Rectal smooth muscle tissue (tissue), 1 donor: ENCODE results near the gene RFNG.
"Not testable (repeated sequence)": the region's sequence is repeated elsewhere in the genome, so short reads cannot be mapped to it uniquely, and the experiment has no call there.

Experiments
- H3K27ac ChIP-seq: one replicate; pipeline ENCODE4 v1.7.0; 2013; ENCODE audit warnings: low read depth, low read length, inconsistent platforms
- H3K27me3 ChIP-seq: one replicate; pipeline ENCODE4 v1.7.0; 2013; ENCODE audit warnings: low read length; ENCODE audit not compliant: control insufficient read depth, insufficient read depth
- H3K36me3 ChIP-seq: one replicate; pipeline ENCODE4 v1.7.0; 2013; ENCODE audit warnings: low read length; ENCODE audit not compliant: control insufficient read depth, insufficient read depth
- H3K4me1 ChIP-seq: one replicate; pipeline ENCODE4 v1.7.0; 2013; ENCODE audit warnings: low read length; ENCODE audit not compliant: control insufficient read depth, insufficient read depth
- H3K4me3 ChIP-seq: one replicate; pipeline ENCODE4 v1.7.0; 2013; ENCODE audit warnings: low read length
- H3K9ac ChIP-seq: one replicate; pipeline ENCODE4 v1.7.0; 2013; ENCODE audit warnings: low read length

RFNG gene

GRCh38 chr17:82049106-82049505 lies 2.5 kb downstream of the RFNG start:
- H3K27me3 ChIP-seq, result no peaks in the 10 kb centered on the region
- no peak overlapping the region for H3K4me3 ChIP-seq
- peaks cover 10% of the 10 kb centered on the region for H3K36me3 ChIP-seq
- H3K27ac ChIP-seq, result no peak overlapping the region
- no peak overlapping the region for H3K9ac ChIP-seq
- H3K4me1 ChIP-seq, result peaks cover 13% of the 10 kb centered on the region

- Histone ChIP-seq H3K27me3 (no peaks in the 10 kb centered on the region), H3K9ac (no peak overlapping the region), H3K4me1 (peaks cover 13% of the 10 kb centered on the region), H3K36me3 (peaks cover 5% of the 10 kb centered on the region), H3K27ac (no peak overlapping the region), H3K4me3 (no peak overlapping the region)
Observed at GRCh38 chr17:82048571-82048971, 3.0 kb downstream of the RFNG start.

- H3K27ac ChIP-seq, result no peak overlapping the region
- H3K4me1 ChIP-seq, result peaks cover 13% of the 10 kb centered on the region
- no peaks in the 10 kb centered on the region for H3K27me3 ChIP-seq
Observed at GRCh38 chr17:82047914-82048570, 3.6 kb downstream of the RFNG start.

GRCh38 chr17:82047379-82047778 lies 4.2 kb downstream of the RFNG start:
- Histone ChIP-seq H3K4me3 (no peak overlapping the region), H3K36me3 (peaks cover 5% of the 10 kb centered on the region), H3K27ac (no peak overlapping the region), H3K9ac (no peak overlapping the region), H3K27me3 (no peaks in the 10 kb centered on the region), H3K4me1 (peaks cover 8% of the 10 kb centered on the region)

More at GRCh38 chr17:82047914-82048570, 3.6 kb downstream of the RFNG start:
- Histone ChIP-seq H3K9ac (no peak overlapping the region), H3K4me3 (no peak overlapping the region), H3K36me3 (peaks cover 5% of the 10 kb centered on the region)

- H3K9ac ChIP-seq, result no peak overlapping the region
- no peak overlapping the region for H3K27ac ChIP-seq
Observed at GRCh38 chr17:82046903-82047302, 4.7 kb downstream of the RFNG start.

GRCh38 chr17:82045936-82046484 lies 5.6 kb downstream of the RFNG start:
- Histone ChIP-seq H3K4me1 (peaks cover 8% of the 10 kb centered on the region), H3K4me3 (no peak overlapping the region), H3K9ac (no peak overlapping the region), H3K27ac (no peak overlapping the region), H3K27me3 (no peaks in the 10 kb centered on the region), H3K36me3 (peaks cover 5% of the 10 kb centered on the region)

More at GRCh38 chr17:82046903-82047302, 4.7 kb downstream of the RFNG start:
- peaks cover 5% of the 10 kb centered on the region for H3K36me3 ChIP-seq
- H3K4me3 ChIP-seq, result no peak overlapping the region
- no peaks in the 10 kb centered on the region for H3K27me3 ChIP-seq
- H3K4me1 ChIP-seq, result peaks cover 8% of the 10 kb centered on the region

GRCh38 chr17:82043507-82043906 lies 8.1 kb downstream of the RFNG start:
- H3K27me3 ChIP-seq, result no peaks in the 10 kb centered on the region
- no peaks in the 10 kb centered on the region for H3K36me3 ChIP-seq
- H3K9ac ChIP-seq, result no peak overlapping the region
- no peaks in the 10 kb centered on the region for H3K4me1 ChIP-seq
- H3K4me3 ChIP-seq, result no peak overlapping the region
- H3K27ac ChIP-seq, result no peak overlapping the region

- no peaks in the 10 kb centered on the region for H3K36me3 ChIP-seq
- H3K4me1 ChIP-seq, result peaks cover 2% of the 10 kb centered on the region
Observed at GRCh38 chr17:82042649-82043048, 9.0 kb downstream of the RFNG start.

GRCh38 chr17:82041144-82041814 lies 10.3 kb downstream of the RFNG start:
- H3K9ac ChIP-seq, result no peak overlapping the region
- H3K27ac ChIP-seq, result no peak overlapping the region
- H3K27me3 ChIP-seq, result no peaks in the 10 kb centered on the region
- H3K4me3 ChIP-seq, result no peak overlapping the region
- H3K36me3 ChIP-seq, result no peaks in the 10 kb centered on the region
- peaks cover 7% of the 10 kb centered on the region for H3K4me1 ChIP-seq

More at GRCh38 chr17:82042649-82043048, 9.0 kb downstream of the RFNG start:
- H3K27ac ChIP-seq, result no peak overlapping the region
- H3K9ac ChIP-seq, result no peak overlapping the region
- no peak overlapping the region for H3K4me3 ChIP-seq
- no peaks in the 10 kb centered on the region for H3K27me3 ChIP-seq

GRCh38 chr17:82039695-82040299 lies 11.8 kb downstream of the RFNG start:
- Histone ChIP-seq H3K27ac (no peak overlapping the region), H3K36me3 (no peaks in the 10 kb centered on the region), H3K4me1 (peaks cover 7% of the 10 kb centered on the region), H3K9ac (no peak overlapping the region), H3K27me3 (no peaks in the 10 kb centered on the region), H3K4me3 (no peak overlapping the region)

- H3K27me3 ChIP-seq, H3K9ac ChIP-seq, H3K4me1 ChIP-seq, H3K36me3 ChIP-seq, H3K4me3 ChIP-seq, H3K27ac ChIP-seq: not testable (repeated sequence)
Observed at GRCh38 chr17:82038796-82039409, 12.7 kb downstream of the RFNG start.

- peak overlapping the region; percentile 38 for H3K4me3 ChIP-seq
- H3K9ac ChIP-seq, result no peak overlapping the region
- H3K36me3 ChIP-seq, result no peaks in the 10 kb centered on the region
- peaks cover 2% of the 10 kb centered on the region for H3K27me3 ChIP-seq
- no peak overlapping the region for H3K27ac ChIP-seq
- peaks cover 7% of the 10 kb centered on the region for H3K4me1 ChIP-seq
Observed at GRCh38 chr17:82037889-82038195, 13.8 kb downstream of the RFNG start.
